SK-N-SH (cell line): ENCODE data around the gene OSBPL2. TPM values are rescaled to one million over a fixed set of nuclear protein-coding genes. Genes with fewer than 3 reads are reported as not detected.

Experiments used
- CTCF ChIA-PET: fragments of 300-600, 350-600 bp; formaldehyde crosslinking; extraction: SDS; loops from one replicate; lab custom pipeline; 2021; lab: Yijun Ruan, JAX
- POLR2A ChIA-PET: fragments of 350-600 bp; sonication (Branson Sonifier 250); formaldehyde crosslinking; extraction: SDS; loops from one replicate; lab custom pipeline; 2020; ENCODE audit warnings: antibody characterized with exemption, inconsistent platforms; lab: Yijun Ruan, JAX
- DNase-seq: peaks from one replicate; pipeline ENCODE4 v3.0.0; 2012
- H2AFZ ChIP-seq: fragments of 200-600 bp; sonication (generic); 2 replicates; pipeline ENCODE4 v1.8.1; 2016; ENCODE audit warnings: antibody characterized with exemption, mild to moderate bottlenecking, low read depth
- H3F3A ChIP-seq: fragments of 200-600 bp; sonication (generic); replicated peaks from 2 replicates; pipeline ENCODE3; 2016; ENCODE audit warnings: antibody characterized with exemption, mild to moderate bottlenecking; ENCODE audit not compliant: insufficient read depth
- H3K27ac ChIP-seq, 2 experiments: fragments of 200-500 bp in 1 of 2; fragments of 200-600 bp in 1 of 2; sonication (Bioruptor generic) in 1 of 2; sonication (generic), shearing (Covaris generic) in 1 of 2; 2 replicates each; pipeline versions ENCODE4 v1.5.1 to v1.6.1; 2014 to 2016; ENCODE audit warnings: low read depth in 2 of 2, inconsistent platforms in 1 of 2, low read length in 1 of 2, mild to moderate bottlenecking in 1 of 2, mixed read lengths in 1 of 2
- H3K27me3 ChIP-seq: fragments of 200-600 bp; sonication (generic), shearing (Covaris generic); 2 replicates; pipeline ENCODE4 v1.6.1; 2016; ENCODE audit warnings: mixed run types; ENCODE audit not compliant: insufficient read depth
- H3K36me3 ChIP-seq, 2 experiments: fragments of 200-500 bp in 1 of 2; fragments of 200-600 bp in 1 of 2; sonication (Bioruptor generic) in 1 of 2; sonication (generic) in 1 of 2; replicated peaks in 1 of 2; 2 replicates each; pipeline versions ENCODE3 to v1.5.1; 2014 to 2016; ENCODE audit warnings: low read length in 1 of 2, mild to moderate bottlenecking in 1 of 2; ENCODE audit not compliant: insufficient read depth in 2 of 2, control insufficient read depth in 1 of 2
- H3K4me1 ChIP-seq, 2 experiments: fragments of 200-500 bp in 1 of 2; fragments of 200-600 bp in 1 of 2; sonication (Bioruptor generic) in 1 of 2; sonication (generic), shearing (Covaris generic) in 1 of 2; 2 replicates each; pipeline versions ENCODE4 v1.5.1 to v1.6.1; 2014 to 2016; ENCODE audit warnings: low read depth in 1 of 2, low read length in 1 of 2, mixed run types in 1 of 2; ENCODE audit not compliant: insufficient read depth in 2 of 2, control insufficient read depth in 1 of 2
- H3K4me2 ChIP-seq: fragments of 200-600 bp; sonication (generic), shearing (Covaris generic); 2 replicates; pipeline ENCODE4 v1.6.1; 2017; ENCODE audit warnings: mixed run types
- H3K4me3 ChIP-seq, 2 experiments: fragments of 200-500 bp in 1 of 2; fragments of 200-600 bp in 1 of 2; sonication (Bioruptor generic) in 1 of 2; sonication (generic), shearing (Covaris generic) in 1 of 2; 2 replicates each; pipeline versions ENCODE4 v1.5.1 to v1.8.1; 2014 to 2016; ENCODE audit warnings: low read depth in 2 of 2, inconsistent platforms in 1 of 2, low read length in 1 of 2, mild to moderate bottlenecking in 1 of 2, mixed read lengths in 1 of 2, moderate library complexity in 1 of 2
- H3K79me2 ChIP-seq: fragments of 200-600 bp; sonication (generic); 2 replicates; pipeline ENCODE4 v1.8.1; 2017; ENCODE audit warnings: mild to moderate bottlenecking; ENCODE audit not compliant: insufficient read depth
- H3K9ac ChIP-seq: fragments of 200-600 bp; sonication (generic); 2 replicates; pipeline ENCODE4 v1.6.1; 2017; ENCODE audit warnings: mixed run types
- H3K9me2 ChIP-seq: fragments of 200-600 bp; sonication (generic); 2 replicates; pipeline ENCODE4 v1.6.1; 2017; ENCODE audit warnings: mixed run types
- H3K9me3 ChIP-seq: fragments of 200-600 bp; sonication (generic); 2 replicates; pipeline ENCODE4 v1.6.1; 2017; ENCODE audit warnings: mixed run types, mild to moderate bottlenecking, moderate library complexity
- H4K20me1 ChIP-seq: fragments of 200-600 bp; sonication (generic); 2 replicates; pipeline ENCODE4 v1.6.1; 2017; ENCODE audit warnings: mild to moderate bottlenecking, mixed run types; ENCODE audit not compliant: insufficient read depth
- EZH2phosphoT487 ChIP-seq: fragments of 200-600 bp; sonication (generic); IDR thresholded peaks from 2 replicates; pipeline ENCODE4 v1.6.1; 2017; ENCODE audit warnings: low read depth, mixed run types, mild to moderate bottlenecking, antibody characterized with exemption, moderate library complexity, borderline replicate concordance
- FOSL2 ChIP-seq: IDR thresholded peaks from 2 replicates; pipeline ENCODE4 v1.4.0; 2012; ENCODE audit warnings: low read depth, mild to moderate bottlenecking, moderate library complexity, borderline replicate concordance
- FOXJ3 ChIP-seq: sonication (generic); formaldehyde crosslinking; IDR thresholded peaks from 2 replicates; pipeline ENCODE4 v1.5.1; 2020; ENCODE audit warnings: mild to moderate bottlenecking, missing genetic modification reagents
- FOXM1 ChIP-seq: IDR thresholded peaks from 2 replicates; pipeline ENCODE4 v1.4.0; 2012; ENCODE audit warnings: low read depth, mild to moderate bottlenecking
- GABPA ChIP-seq: IDR thresholded peaks from 2 replicates; pipeline ENCODE4 v1.4.0; 2012; ENCODE audit warnings: low read depth, mild to moderate bottlenecking
- GATA2 ChIP-seq: sonication (generic); formaldehyde crosslinking; IDR thresholded peaks from 2 replicates; pipeline ENCODE4 v1.5.0; 2020; ENCODE audit warnings: mild to moderate bottlenecking, missing genetic modification reagents
- IRF3 ChIP-seq: fragments of 150-350 bp; IDR thresholded peaks from 2 replicates; pipeline ENCODE4 v1.6.1; 2016; ENCODE audit warnings: mild to moderate bottlenecking, low read depth, low read length
- JUND ChIP-seq: IDR thresholded peaks from 2 replicates; pipeline ENCODE4 v1.4.0; 2012
- MAX ChIP-seq: IDR thresholded peaks from 2 replicates; pipeline ENCODE4 v1.4.0; 2012; ENCODE audit warnings: low read depth
- MEF2A ChIP-seq: IDR thresholded peaks from 2 replicates; pipeline ENCODE4 v1.4.0; 2012; ENCODE audit warnings: low read depth, borderline replicate concordance
- MXI1 ChIP-seq: IDR thresholded peaks from 2 replicates; pipeline ENCODE4 v1.6.1; 2012; ENCODE audit warnings: mild to moderate bottlenecking, low read depth, low read length, improper control_type of control experiment
- NFIC ChIP-seq: IDR thresholded peaks from 2 replicates; pipeline ENCODE4 v1.4.0; 2012; ENCODE audit warnings: borderline replicate concordance
- NRF1 ChIP-seq: IDR thresholded peaks from 2 replicates; pipeline ENCODE4 v1.6.1; 2012; ENCODE audit warnings: low read depth, mild to moderate bottlenecking, low read length
- PBX3 ChIP-seq: IDR thresholded peaks from 2 replicates; pipeline ENCODE4; 2012
- RAD21 ChIP-seq: IDR thresholded peaks from 2 replicates; pipeline ENCODE4 v1.6.1; 2012; ENCODE audit warnings: mild to moderate bottlenecking, low read length
- RCOR1 ChIP-seq: fragments of 150-350 bp; IDR thresholded peaks from 2 replicates; pipeline ENCODE4 v1.6.1; 2017; ENCODE audit warnings: antibody characterized with exemption, low read length
- RFX5 ChIP-seq: IDR thresholded peaks from 2 replicates; pipeline ENCODE4 v1.6.1; 2012; ENCODE audit warnings: mild to moderate bottlenecking, improper control_type of control experiment, low read length
- TAF1 ChIP-seq: IDR thresholded peaks from 2 replicates; pipeline ENCODE4 v1.6.1; 2012; ENCODE audit warnings: low read depth, mild to moderate bottlenecking, low read length, moderate library complexity, borderline replicate concordance
- TCF12 ChIP-seq: IDR thresholded peaks from 2 replicates; pipeline ENCODE4 v1.4.0; 2012
- USF2 ChIP-seq: fragments of 150-350 bp; IDR thresholded peaks from 2 replicates; pipeline ENCODE4 v1.6.1; 2017; ENCODE audit warnings: antibody characterized with exemption, low read length, low read depth, borderline replicate concordance
- YY1 ChIP-seq: IDR thresholded peaks from 2 replicates; pipeline ENCODE4 v1.4.0; 2012; ENCODE audit warnings: low read depth, mild to moderate bottlenecking
- ZBTB33 ChIP-seq: IDR thresholded peaks from 2 replicates; pipeline ENCODE4 v1.4.0; 2012; ENCODE audit warnings: low read depth, borderline replicate concordance
- WGBS: methylation state at CpG from one replicate; pipeline ENCODE4 v1.1.6; 2017; ENCODE audit warnings: low lambda C conversion rate; 5-methylcytosine and 5-hydroxymethylcytosine counted together
- polyA plus RNA-seq, 3 experiments: library from polyadenylated mRNA; depleted of rRNA; stranded (reverse); fragments of >200 nt; gene quantifications; 2 replicates each; pipeline ENCODE4 v1.2.3, GENCODE V29; 2012

OSBPL2 gene
- polyA plus RNA-seq, 1 of the 3 experiments (the other 2 are of a cell fraction): 17.7 TPM

- WGBS: 89% methylated on average over 8 of the region's 8 CpGs
- ChIA-PET POLR2A (no interaction called here), CTCF (interaction anchor here (0.7 to 1.3 kb wide), 3 partner anchors 17 to 184 kb away, joined by 3 to 4 read pairs (median 3); no protein-coding TSS in a partner anchor)
- Histone ChIP-seq H3K79me2 (peaks cover 23% of the 10 kb centered on the region; the same call in 1 of the 2 replicates), H3F3A (no peaks in the 10 kb centered on the region), H2AFZ (no peak overlapping the region), H3K9me2 (no peaks in the 10 kb centered on the region), H4K20me1 (0 out of 2 replicates have a peak, but pooled peaks cover 4% of the 10 kb centered on the region), H3K4me2 (no peak overlapping the region), H3K9ac (no peak overlapping the region), H3K4me3 (no peak overlapping the region), H3K4me1 (no peaks in the 10 kb centered on the region), H3K9me3 (no peaks in the 10 kb centered on the region)
- DNase-seq: no peak
- no peak for TF ChIP-seq MXI1
- TF ChIP-seq PBX3: no peak
- no peak for TF ChIP-seq MEF2A
- TF ChIP-seq EZH2phosphoT487: no peak
- no peak for TF ChIP-seq RFX5
- TF ChIP-seq FOXM1: no peak
- no peak for TF ChIP-seq YY1
- no peak for TF ChIP-seq GATA2 (CRISPR knock-in tag)
- no peak for TF ChIP-seq ZBTB33
- no peak for TF ChIP-seq NFIC
- TF ChIP-seq FOXJ3 (CRISPR knock-in tag): no peak
- no peak for TF ChIP-seq TCF12
- TF ChIP-seq IRF3: no peak
- TF ChIP-seq RCOR1: no peak
- TF ChIP-seq RAD21: no peak
- TF ChIP-seq, all 33 proteins: peak for 0
- no peak overlapping the region for H3K27ac ChIP-seq
- H3K27me3 ChIP-seq: no peaks in the 10 kb centered on the region
- H3K36me3 ChIP-seq: peaks cover 24 to 52% of the 10 kb centered on the region in 2 experiments
These were observed 43.3 kb upstream of the OSBPL2 start for GRCh38 chr20:62195075-62195405.

- 95% methylated on average over 10 of the region's 10 CpGs for WGBS
- H3F3A ChIP-seq: no peaks in the 10 kb centered on the region
- TF ChIP-seq USF2: no peak
- TF ChIP-seq GABPA: no peak
- no peak for TF ChIP-seq NRF1
- TF ChIP-seq FOSL2: no peak
- no peak for TF ChIP-seq JUND
- TF ChIP-seq MXI1: no peak
- TF ChIP-seq MAX: no peak
- no peak for TF ChIP-seq TAF1
- no peak for TF ChIP-seq PBX3
These were observed 42.6 kb upstream of the OSBPL2 start for GRCh38 chr20:62195736-62196135.

More at GRCh38 chr20:62195736-62196135, 42.6 kb upstream of the OSBPL2 start:
- H3K36me3 ChIP-seq: peaks cover 22 to 53% of the 10 kb centered on the region in 2 experiments
- ChIA-PET CTCF (interaction anchor here (1.3 kb wide), 2 partner anchors 16 to 185 kb away, joined by 3 to 4 read pairs; no protein-coding TSS in a partner anchor), POLR2A (no interaction called here)
- H2AFZ ChIP-seq: no peak overlapping the region
- H3K9me3 ChIP-seq: no peaks in the 10 kb centered on the region
- no peaks in the 10 kb centered on the region for H3K4me1 ChIP-seq
- no peak overlapping the region for H3K4me3 ChIP-seq
- H3K79me2 ChIP-seq: peaks cover 17% of the 10 kb centered on the region; the same call in 1 of the 2 replicates
- DNase-seq: no peak
- H3K27me3 ChIP-seq: no peaks in the 10 kb centered on the region
- no peak overlapping the region for H3K4me2 ChIP-seq
- 0 out of 2 replicates have a peak, but pooled peaks cover 4% of the 10 kb centered on the region for H4K20me1 ChIP-seq
- H3K27ac ChIP-seq: no peak overlapping the region
- H3K9ac ChIP-seq: no peak overlapping the region
- H3K9me2 ChIP-seq: no peaks in the 10 kb centered on the region
